Measurements from ENCODE around the gene FKBP7.
"Not testable (repeated sequence)": the region's sequence is repeated elsewhere in the genome, so short reads cannot be mapped to it uniquely, and the experiment has no call there.

The FKBP7 gene, protein sequence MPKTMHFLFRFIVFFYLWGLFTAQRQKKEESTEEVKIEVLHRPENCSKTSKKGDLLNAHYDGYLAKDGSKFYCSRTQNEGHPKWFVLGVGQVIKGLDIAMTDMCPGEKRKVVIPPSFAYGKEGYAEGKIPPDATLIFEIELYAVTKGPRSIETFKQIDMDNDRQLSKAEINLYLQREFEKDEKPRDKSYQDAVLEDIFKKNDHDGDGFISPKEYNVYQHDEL

DNA sequence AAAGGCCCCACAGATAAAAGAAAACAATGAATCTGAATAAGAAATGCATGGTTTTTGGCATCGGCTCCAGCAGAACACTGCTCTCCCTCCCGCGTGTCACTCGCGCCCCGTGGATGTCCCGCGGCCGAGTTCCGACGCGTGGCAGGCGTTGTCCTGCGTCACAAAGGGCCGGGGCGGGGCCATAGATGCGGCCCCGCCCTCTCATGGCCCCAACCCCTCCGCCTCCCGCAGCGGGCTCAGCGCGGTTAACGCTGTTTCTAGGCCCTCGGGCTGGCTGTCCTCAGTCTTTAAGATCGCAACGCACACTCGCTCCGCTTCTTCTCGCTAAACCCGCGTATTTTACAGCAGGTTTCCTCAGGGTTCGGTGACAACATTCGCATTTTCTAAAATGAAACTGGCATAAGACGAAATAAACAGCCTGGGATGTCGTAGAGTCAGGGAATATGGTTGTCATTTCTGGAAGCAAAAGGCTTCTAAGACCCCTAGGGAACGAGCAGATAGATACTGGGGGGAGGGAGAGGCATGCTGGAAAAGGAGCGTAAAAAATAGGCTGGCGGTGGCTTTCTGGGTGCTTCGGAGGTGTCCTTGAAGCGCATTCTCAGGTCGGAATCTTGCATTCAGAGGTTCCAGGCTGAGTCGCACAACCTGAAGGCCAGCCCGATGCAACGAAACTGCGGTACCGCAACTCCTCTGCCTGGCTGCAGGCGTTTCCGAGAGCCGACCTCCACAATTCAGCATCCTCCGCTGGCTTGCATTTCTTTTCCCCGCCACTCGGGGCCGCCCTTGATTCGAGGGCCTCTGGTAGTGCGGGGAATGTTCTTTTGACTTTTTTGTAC is at the start of gene FKBP7:
Gene FKBP7 (minus strand): TSS at position 162 of the 836 bp plus-strand sequence. CDS start 101 bp downstream, at position 61.
- in situ Hi-C loops (cut with HindIII; ENCODE audit: low sequenced_read_pairs) = no loop called here
- TF ChIP-seq, protein P1, sequence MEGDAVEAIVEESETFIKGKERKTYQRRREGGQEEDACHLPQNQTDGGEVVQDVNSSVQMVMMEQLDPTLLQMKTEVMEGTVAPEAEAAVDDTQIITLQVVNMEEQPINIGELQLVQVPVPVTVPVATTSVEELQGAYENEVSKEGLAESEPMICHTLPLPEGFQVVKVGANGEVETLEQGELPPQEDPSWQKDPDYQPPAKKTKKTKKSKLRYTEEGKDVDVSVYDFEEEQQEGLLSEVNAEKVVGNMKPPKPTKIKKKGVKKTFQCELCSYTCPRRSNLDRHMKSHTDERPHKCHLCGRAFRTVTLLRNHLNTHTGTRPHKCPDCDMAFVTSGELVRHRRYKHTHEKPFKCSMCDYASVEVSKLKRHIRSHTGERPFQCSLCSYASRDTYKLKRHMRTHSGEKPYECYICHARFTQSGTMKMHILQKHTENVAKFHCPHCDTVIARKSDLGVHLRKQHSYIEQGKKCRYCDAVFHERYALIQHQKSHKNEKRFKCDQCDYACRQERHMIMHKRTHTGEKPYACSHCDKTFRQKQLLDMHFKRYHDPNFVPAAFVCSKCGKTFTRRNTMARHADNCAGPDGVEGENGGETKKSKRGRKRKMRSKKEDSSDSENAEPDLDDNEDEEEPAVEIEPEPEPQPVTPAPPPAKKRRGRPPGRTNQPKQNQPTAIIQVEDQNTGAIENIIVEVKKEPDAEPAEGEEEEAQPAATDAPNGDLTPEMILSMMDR (IDR thresholded peaks at IDR 0.05; ENCODE audit: low read depth, low read length, missing control alignments) = peak; percentile 67
- H3K4me3 ChIP-seq (ENCODE audit: low read depth, low read length) = peak within 1 kb of the TSS; percentile 69
- peak; percentile 51 for DNase-seq (ENCODE audit: low read depth)

DNA sequence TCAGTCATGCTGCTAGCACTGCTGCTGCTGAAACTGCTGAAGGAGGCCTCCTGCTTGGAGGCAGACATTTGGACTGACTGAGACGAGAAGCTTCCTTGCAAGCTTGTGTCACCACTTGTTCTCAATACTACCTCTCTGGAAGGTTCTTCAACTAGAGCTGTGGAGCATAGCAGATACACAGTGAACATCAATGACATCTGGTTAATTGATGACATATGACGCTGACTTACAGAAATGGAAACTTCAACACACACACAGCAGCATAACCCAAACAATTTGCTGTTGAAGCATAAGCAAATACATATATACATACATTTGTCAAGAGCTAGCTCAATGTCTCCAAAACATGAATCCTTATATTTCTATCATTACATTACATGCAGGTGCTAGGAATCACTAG is 49.2 kb upstream of the FKBP7 start:
- DNase-seq (ENCODE audit: low read depth) = no peak
- TF ChIP-seq, protein P1 (IDR thresholded peaks at IDR 0.05; ENCODE audit: low read depth, low read length, missing control alignments) = no peak
- in situ Hi-C loops (cut with HindIII; ENCODE audit: low sequenced_read_pairs) = no loop called here
- H3K4me3 ChIP-seq (ENCODE audit: low read depth, low read length) = no peak overlapping the region

DNA sequence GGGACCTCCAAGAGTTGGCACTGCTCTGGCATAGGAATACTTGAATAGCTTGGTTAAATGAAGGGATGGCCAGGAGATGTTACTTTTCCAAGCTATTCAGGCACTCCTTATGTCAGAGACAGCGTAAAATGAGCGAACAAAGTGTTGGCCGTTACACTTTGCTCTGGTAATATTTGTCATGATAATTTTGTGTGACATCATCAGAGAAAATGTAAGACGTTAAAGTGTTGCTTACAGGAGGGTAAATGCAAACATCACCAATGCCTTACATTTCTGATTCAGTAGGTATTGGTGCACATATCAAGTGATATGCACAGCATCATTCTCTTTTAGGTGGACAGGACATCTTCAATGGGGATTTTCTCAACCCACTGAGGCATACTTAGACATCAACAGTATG is 47.9 kb upstream of the FKBP7 start:
- in situ Hi-C loops (cut with HindIII; ENCODE audit: low sequenced_read_pairs) = no loop called here
- TF ChIP-seq, protein P1 (IDR thresholded peaks at IDR 0.05; ENCODE audit: low read depth, low read length, missing control alignments) = no peak

DNA sequence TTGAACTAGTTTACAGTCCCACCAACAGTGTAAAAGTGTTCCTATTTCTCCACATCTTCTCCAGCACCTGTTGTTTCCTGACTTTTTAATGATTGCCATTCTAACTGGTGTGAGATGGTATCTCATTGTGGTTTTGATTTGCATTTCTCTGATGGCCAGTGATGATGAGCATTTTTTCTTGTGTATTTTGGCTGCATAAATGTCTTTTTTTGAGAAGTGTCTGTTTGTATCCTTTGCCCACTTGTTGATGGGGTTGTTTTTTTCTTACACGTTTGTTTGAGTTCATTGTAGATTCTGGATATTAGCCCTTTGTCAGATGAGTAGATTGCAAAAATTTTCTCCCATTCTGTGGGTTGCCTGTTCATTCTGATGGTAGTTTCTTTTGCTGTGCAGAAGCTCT is 47.1 kb upstream of the FKBP7 start:
- H3K4me3 ChIP-seq (ENCODE audit: low read depth, low read length); DNase-seq (ENCODE audit: low read depth); in situ Hi-C loops (cut with HindIII; ENCODE audit: low sequenced_read_pairs): not testable (repeated sequence)

More for the DNA sequence above, 47.9 kb upstream of the FKBP7 start:
- H3K4me3 ChIP-seq (ENCODE audit: low read depth, low read length) = no peak overlapping the region
- DNase-seq (ENCODE audit: low read depth) = no peak

DNA sequence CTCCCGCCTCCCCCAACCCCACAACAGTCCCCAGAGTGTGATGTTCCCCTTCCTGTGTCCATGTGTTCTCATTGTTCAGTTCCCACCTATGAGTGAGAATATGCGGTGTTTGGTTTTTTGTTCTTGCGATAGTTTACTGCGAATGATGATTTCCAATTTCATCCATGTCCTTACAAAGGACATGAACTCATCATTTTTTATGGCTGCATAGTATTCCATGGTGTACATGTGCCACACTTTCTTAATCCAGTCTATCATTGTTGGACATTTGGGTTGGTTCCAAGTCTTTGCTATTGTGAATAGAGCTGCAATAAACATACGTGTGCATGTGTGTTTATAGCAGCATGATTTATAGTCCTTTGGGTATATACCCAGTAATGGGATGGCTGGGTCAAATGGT is 46.6 kb upstream of the FKBP7 start:
- in situ Hi-C loops (cut with HindIII; ENCODE audit: low sequenced_read_pairs); DNase-seq (ENCODE audit: low read depth): not testable (repeated sequence)

DNA sequence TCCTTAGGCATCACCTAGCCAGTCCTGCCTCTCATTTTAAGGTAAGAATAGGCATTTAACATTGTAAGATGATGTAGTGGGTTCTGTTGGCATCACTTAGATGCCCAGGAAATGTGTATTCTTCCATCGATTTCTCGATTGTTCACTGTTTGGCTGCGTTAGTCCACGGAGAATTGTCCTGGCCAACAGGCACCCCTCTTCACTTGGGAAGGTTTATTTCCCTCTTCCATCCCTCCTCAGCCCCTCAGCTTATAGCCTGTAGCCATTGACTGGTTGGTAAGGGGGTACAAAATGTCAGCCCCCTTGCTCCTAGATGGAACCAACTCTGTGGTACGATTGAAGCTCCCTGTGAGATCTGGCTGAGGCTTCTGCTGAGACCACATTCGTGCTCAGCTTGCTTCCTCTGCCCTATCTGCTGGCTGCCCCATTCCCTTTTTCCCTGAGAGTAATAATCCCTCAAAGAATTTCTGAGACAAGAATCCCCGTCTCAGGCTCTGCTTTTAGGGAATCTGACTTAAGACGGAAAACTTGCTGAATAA is 45.3 kb upstream of the FKBP7 start:
- no peak for DNase-seq (ENCODE audit: low read depth)
- H3K4me3 ChIP-seq (ENCODE audit: low read depth, low read length) = peak overlapping the region; percentile 54
- in situ Hi-C loops (cut with HindIII; ENCODE audit: low sequenced_read_pairs) = no loop called here
- TF ChIP-seq, protein P1 (IDR thresholded peaks at IDR 0.05; ENCODE audit: low read depth, low read length, missing control alignments) = no peak

More for the DNA sequence above, 46.6 kb upstream of the FKBP7 start:
- H3K4me3 ChIP-seq (ENCODE audit: low read depth, low read length) = not testable (repeated sequence)

DNA sequence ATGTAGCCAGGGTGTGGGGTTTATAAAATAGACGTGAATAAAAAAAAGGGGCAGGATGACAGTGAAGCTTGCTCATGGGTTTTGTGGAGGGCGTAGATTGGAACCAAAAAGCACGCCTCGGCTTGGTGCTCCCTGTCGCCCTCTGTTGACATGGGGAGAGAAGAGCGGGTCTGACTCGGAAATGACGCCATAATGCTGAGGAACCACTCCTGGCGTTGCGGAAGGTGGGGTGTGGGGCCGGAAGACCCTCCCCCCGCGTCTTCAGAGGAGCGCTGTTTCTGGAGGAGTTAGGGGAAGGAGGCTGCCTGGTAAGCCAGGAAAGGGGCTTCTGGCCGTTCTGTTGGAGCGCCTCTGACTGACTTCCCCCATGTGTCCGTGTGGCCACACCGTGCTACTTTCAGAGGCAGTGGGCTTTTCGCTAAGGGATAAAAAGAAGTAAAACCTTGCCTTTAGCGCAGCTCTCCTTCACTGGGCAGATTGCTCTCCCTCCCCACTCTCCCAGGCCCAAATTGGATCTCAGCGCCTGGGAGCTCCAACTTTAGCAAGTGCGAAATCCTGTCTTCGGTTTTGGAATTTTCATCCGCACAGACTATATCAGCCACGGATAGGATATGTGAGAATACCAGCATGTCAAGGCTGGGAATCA is 44.7 kb upstream of the FKBP7 start:
- H3K4me3 ChIP-seq (ENCODE audit: low read depth, low read length) = peak overlapping the region; percentile 54
- in situ Hi-C loops (cut with HindIII; ENCODE audit: low sequenced_read_pairs) = no loop called here
- DNase-seq (ENCODE audit: low read depth) = peak; percentile 49
- TF ChIP-seq, protein P1 (IDR thresholded peaks at IDR 0.05; ENCODE audit: low read depth, low read length, missing control alignments) = peak; percentile 85
